Stimulated activated CD4-positive, alpha-beta T cell treated with anti-CD3 and anti-CD28 coated beads, Interleukin-15, amount 100 ng/mL, for 48 hours (primary cell): ENCODE measurements around the gene PTPRT.

Experiments
- DNase-seq, 2 donors: peaks; one replicate each; pipeline ENCODE4 v3.0.0-alpha.2; 2020; ENCODE audit warnings: low read depth in 2 of 2

Gene PTPRT

GRCh38 chr20:42549496-42549895 lies 640.2 kb downstream of the PTPRT start:
- DNase-seq: no peak

GRCh38 chr20:42544926-42545325 lies 644.8 kb downstream of the PTPRT start:
- DNase-seq: no peak

DNA sequence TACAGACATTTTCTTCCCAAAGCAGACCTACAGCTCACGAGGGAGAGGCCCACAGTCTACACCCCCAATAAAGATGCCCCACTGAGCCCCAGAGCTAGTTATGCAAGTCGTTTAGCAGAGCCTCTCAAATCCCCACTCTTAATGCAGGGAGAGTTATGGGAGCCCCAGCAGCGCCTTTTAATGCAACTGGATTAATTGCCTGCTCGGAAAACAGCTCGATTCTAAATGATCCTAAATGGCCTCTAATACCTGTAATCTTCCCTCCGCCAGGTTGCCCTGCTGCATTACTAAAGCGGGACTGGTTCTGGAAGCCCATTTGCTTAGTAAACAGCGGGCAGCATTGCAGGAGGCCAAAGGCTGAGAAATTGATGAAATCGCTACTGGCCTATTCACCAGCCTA lies 656.9 kb downstream of the PTPRT start:
- DNase-seq: no peak

DNA sequence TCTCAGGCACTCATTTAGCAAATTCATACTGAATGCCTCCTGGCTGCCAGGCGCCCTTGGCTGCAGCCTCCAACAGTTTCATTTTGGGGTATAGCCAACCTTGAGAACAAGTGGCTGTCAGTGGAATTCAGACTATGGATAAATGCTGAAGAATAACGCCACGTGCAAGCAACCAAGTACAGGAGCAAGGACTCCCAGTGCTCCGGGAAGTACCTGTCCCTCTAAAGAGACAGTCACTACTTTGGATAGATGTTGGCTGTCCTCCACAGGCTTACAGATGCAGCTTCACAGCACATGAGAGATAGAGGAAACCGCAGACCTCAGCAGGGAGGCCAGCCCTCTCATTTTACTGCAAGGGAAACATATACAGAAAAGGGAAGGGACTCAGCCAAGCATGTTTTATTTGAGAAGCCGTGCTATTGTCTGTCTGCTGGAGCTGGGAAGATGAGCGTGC lies 658.2 kb downstream of the PTPRT start:
- no peak for DNase-seq

- DNase-seq: no peak
These were observed 658.8 kb downstream of the PTPRT start for GRCh38 chr20:42530855-42531448.

- DNase-seq: no peak
These were observed 659.5 kb downstream of the PTPRT start for GRCh38 chr20:42530191-42530590.

DNA sequence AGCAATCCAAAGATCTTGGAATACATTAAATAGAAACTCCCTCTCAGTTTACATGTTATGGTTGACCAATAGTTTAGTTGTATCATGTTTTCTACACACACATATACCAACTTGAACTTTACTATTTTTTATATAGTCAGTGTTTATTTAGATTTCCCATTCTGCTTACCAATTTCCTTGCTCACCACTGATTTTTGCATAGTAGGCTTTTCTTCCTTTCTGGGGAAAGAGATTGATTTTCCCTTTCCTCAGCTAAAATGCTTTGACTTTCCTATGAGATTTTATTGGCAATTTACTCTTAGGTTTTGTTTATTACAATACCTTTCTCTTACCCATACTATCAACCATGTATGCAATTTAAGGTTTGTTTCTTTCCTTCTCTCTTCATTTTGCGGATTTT lies 665.6 kb downstream of the PTPRT start:
- no peak for DNase-seq

DNA sequence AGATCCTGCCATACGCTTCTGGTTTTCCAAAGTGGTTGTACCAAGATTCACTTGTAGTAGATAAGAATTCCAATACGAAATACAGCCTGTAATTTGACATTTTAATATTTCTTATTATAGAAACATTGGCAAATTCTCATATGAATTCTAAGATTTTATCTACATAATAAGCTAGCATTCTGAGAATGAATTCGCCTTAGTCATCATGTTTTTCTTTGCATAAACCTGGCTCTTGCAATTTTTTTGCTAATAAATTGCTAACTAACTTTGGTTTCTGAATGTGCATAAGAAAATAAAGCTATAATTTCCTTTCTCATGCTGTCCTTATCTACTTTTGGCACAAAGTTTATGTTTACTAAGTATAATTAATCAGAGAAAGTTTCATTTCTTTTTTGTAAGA lies 673.0 kb downstream of the PTPRT start:
- DNase-seq: no peak

GRCh38 chr20:42510686-42511085 lies 679.0 kb downstream of the PTPRT start:
- DNase-seq: no peak

- no peak for DNase-seq
These were observed 681.8 kb downstream of the PTPRT start for GRCh38 chr20:42507874-42508273.

- DNase-seq: no peak
These were observed 683.3 kb downstream of the PTPRT start for GRCh38 chr20:42506397-42506796.

DNA sequence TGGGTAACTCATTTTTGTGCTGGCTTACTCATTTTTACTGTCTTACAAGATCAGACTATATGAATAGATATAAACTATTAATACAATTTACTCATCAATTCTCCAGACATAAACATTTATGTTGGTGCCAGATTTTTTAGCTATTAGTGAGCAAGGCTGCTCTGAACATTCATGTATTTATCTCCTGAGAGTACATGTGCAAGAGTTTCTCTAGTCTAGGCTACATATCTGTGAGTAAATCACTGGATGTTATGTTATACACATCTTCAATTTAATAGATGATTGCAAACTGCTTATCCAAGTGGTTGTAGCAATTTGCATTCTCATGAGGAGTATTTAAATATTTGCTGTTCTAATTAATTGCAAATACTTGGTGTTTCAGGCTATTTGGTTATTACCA lies 687.1 kb downstream of the PTPRT start:
- DNase-seq: no peak

- no peak for DNase-seq
These were observed 693.1 kb downstream of the PTPRT start for GRCh38 chr20:42496595-42496994.

DNA sequence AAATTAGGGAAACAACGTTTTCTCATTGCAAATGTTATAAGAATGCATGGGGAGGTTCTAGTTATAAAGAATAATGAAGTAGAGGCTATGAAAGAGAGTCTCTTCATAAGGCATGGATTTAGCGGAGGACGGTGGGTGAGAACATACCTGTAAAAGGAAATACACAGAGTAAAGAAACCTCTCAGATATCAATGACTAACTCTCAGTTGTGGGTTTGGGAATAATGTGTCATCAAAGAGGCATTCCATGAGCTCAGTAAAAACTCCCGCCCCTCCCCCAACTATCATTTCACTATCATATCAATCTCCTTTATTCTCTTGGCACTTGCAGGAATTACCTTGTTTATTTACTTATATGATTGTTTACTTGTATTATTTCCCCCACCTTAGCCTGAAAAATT lies 695.4 kb downstream of the PTPRT start:
- no peak for DNase-seq

- no peak for DNase-seq
These were observed 696.7 kb downstream of the PTPRT start for GRCh38 chr20:42493001-42493400.

DNA sequence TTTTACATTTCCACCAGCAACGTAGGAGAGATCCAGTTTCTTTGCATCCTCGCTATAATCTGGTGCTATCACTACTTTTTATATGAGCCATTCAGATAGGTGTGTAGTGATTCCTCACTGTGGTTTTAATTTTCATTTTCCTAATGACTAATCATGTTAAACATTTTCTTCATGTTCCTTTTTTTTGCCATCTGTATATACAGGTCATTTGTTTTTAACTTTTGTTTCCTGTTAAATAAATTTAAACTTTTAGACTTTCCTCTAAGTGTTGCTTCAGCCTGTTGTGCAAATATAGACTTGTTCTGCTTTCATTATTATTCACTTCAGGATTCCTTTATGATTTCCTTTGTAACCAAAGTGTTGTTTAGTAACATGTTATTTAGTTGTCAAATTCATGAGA lies 697.4 kb downstream of the PTPRT start:
- DNase-seq: no peak

DNA sequence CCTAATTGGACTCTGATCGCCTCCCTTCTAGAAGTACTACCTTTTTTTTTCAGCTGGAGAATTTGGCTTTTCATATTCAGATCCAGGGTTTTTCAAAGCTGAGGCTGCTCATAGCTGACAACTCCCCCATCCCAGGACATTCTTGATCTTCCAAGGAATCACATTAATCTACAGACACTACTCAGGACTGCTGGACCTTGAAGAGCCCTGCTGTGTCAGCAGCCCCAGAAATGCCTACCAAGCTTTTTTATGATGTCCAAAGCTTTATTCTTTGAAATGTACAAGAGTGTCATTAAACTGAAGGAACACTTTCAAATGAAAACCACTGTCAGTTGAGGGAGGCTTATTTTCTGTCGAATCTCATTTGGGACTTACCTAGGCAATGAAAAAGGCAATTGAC lies 704.1 kb downstream of the PTPRT start:
- no peak for DNase-seq

GRCh38 chr20:42484790-42485375 lies 704.8 kb downstream of the PTPRT start:
- no peak for DNase-seq

- DNase-seq: no peak
These were observed 705.4 kb downstream of the PTPRT start for GRCh38 chr20:42484335-42484734.

DNA sequence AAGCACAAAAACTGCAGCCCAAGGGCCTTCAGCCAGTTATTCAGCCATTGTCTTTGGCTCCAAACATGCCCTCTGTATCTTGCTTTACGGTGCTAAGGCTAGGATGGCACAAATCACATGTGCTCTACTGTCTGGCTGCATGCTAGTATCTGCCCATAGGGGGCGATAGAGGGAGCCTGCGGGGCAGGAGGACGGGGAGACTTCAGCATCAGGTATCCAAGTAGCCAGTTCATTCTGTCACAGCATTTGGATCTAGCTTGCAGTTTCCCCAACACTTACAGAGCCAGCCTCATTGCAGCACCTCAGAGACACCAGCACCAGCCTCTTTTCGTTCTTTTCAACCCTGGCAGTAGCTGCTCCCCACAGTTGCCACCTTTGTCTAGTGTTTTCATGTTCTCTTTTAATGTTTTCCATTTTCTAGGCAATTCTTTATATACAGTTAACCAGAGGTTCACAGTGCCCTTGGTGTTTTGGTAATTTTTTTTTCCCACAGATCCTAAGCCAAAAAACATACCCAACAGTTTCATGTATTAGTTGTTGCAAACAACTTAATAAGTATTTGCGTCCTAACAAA lies 705.9 kb downstream of the PTPRT start:
- DNase-seq: no peak

- no peak for DNase-seq
These were observed 706.9 kb downstream of the PTPRT start for GRCh38 chr20:42482808-42483207.

DNA sequence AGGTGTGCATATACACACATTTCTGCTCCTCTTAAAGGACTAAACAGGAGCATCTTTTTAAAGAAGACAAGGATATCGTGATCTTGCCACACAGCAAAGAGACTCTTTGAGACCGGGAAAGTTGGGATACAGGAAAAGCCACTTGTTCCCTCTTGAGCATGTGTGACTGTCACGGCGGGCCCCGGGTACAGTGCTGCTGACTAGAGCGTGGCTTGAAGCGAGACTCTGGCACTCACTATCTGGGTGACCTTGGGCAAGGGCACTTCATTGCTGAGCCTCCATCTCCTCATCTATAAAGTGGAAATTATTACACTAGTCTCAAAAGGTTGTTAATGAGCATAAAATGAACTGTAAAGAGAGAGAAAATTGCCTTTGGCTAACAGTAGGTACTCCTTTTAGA lies 713.9 kb downstream of the PTPRT start:
- no peak for DNase-seq

- DNase-seq: no peak
These were observed 715.1 kb downstream of the PTPRT start for GRCh38 chr20:42474646-42475045.

- DNase-seq: no peak
These were observed 717.5 kb downstream of the PTPRT start for GRCh38 chr20:42472198-42472597.
